GM12878 (cell line): Measurements from ENCODE around the gene TDRD7. TPM values are rescaled to one million over a fixed set of nuclear protein-coding genes. Genes with fewer than 3 reads are reported as not detected.

Experiments
- ATAC-seq: fragments of 200-7000 bp; cut with Tn5 transposase; 3 replicates; pipeline ENCODE4 v1.9.1; 2020; ENCODE audit warnings: mild to moderate bottlenecking, moderate library complexity
- BruUV-seq: library from RNA; stranded (reverse); fragments of 400-500 nt; replicated peaks from 2 replicates; lab custom pipeline; 2021; lab: Mats Ljungman, UMichigan
- CTCF ChIA-PET: fragments of 300-600 bp; sonication (Branson Sonifier 250); formaldehyde crosslinking; extraction: SDS; loops from one replicate; lab custom pipeline; 2021; ENCODE audit warnings: inconsistent platforms; lab: Yijun Ruan, JAX
- POLR2A ChIA-PET: fragments of 350-600 bp; formaldehyde crosslinking; extraction: SDS; loops from one replicate; lab custom pipeline; 2021; ENCODE audit warnings: inconsistent platforms; lab: Charles Lee
- RAD21 ChIA-PET: fragments of 300-600 bp; sonication (Branson Sonifier 250); formaldehyde crosslinking; loops from one replicate; lab custom pipeline; 2023; ENCODE audit warnings: antibody characterized with exemption; ENCODE audit not compliant: unreplicated experiment; lab: Charles Lee
- SMC1A ChIA-PET: fragments of 300-600 bp; sonication (Branson Sonifier 250); formaldehyde crosslinking; loops from one replicate; lab custom pipeline; 2023; ENCODE audit not compliant: unreplicated experiment, uncharacterized antibody; lab: Charles Lee
- DNase-seq: peaks from one replicate; pipeline ENCODE4 v3.0.0-alpha.2; 2011; ENCODE audit warnings: low read depth, low spot score
- FAIRE-seq: peaks from 3 replicates; lab custom pipeline; 2011; peaks lifted over from hg19 to GRCh38; lab: Jason Lieb, UNC
- H2AFZ ChIP-seq: 2 replicates; pipeline ENCODE4 v1.6.0; 2011; ENCODE audit warnings: low read depth, low read length, control low read depth; ENCODE audit not compliant: control insufficient read depth
- H3K27ac ChIP-seq: 2 replicates; pipeline ENCODE4 v1.5.1; 2011; ENCODE audit warnings: control low read depth; ENCODE audit not compliant: control insufficient read depth, insufficient read depth
- H3K27me3 ChIP-seq, 2 experiments: replicated peaks in 1 of 2; 2 replicates each; pipeline versions ENCODE4 v1.6.0 to v1.6.1; 2011; ENCODE audit warnings: low read length in 1 of 2; ENCODE audit not compliant: control insufficient read depth in 2 of 2, insufficient read depth in 2 of 2
- H3K36me3 ChIP-seq, 2 experiments: 2 replicates each; pipeline ENCODE4 v1.5.1; 2011; ENCODE audit warnings: low read length in 1 of 2; ENCODE audit not compliant: control insufficient read depth in 2 of 2, insufficient read depth in 2 of 2
- H3K4me1 ChIP-seq: 2 replicates; pipeline ENCODE4 v1.6.1; 2011; ENCODE audit warnings: mild to moderate bottlenecking, low read length, moderate library complexity, mixed read lengths; ENCODE audit not compliant: control insufficient read depth, insufficient read depth
- H3K4me2 ChIP-seq: 2 replicates; pipeline ENCODE4 v1.6.0; 2011; ENCODE audit warnings: control low read depth; ENCODE audit not compliant: control insufficient read depth, insufficient read depth
- H3K4me3 ChIP-seq: fragments of 200-600 bp; sonication (generic); 2 replicates; pipeline ENCODE4 v1.5.1; 2016
- H3K79me2 ChIP-seq: 2 replicates; pipeline ENCODE4 v1.6.0; 2011; ENCODE audit warnings: low read length; ENCODE audit not compliant: control insufficient read depth, insufficient read depth
- H3K9ac ChIP-seq: 2 replicates; pipeline ENCODE4 v1.8.0; 2011; ENCODE audit warnings: low read length, control low read depth, mixed read lengths; ENCODE audit not compliant: control insufficient read depth, insufficient read depth
- H3K9me3 ChIP-seq: replicated peaks from 3 replicates; pipeline ENCODE4 v1.5.1; 2011; ENCODE audit warnings: mild to moderate bottlenecking, low read length; ENCODE audit not compliant: control insufficient read depth, insufficient read depth
- H4K20me1 ChIP-seq: 2 replicates; pipeline ENCODE4 v1.6.0; 2011; ENCODE audit not compliant: control insufficient read depth, insufficient read depth
- E2F8 ChIP-seq: fragments of 450-650 bp; IDR thresholded peaks from 2 replicates; pipeline ENCODE4 v1.6.1; 2018; ENCODE audit warnings: mild to moderate bottlenecking, low read depth, moderate library complexity; ENCODE audit not compliant: partially characterized antibody
- EP300 ChIP-seq, 2 experiments: fragments of 150-350 bp in 1 of 2; IDR thresholded peaks; 2 replicates each; pipeline ENCODE4 v1.6.1; 2011 to 2012; ENCODE audit warnings: low read depth in 2 of 2, low read length in 2 of 2, borderline replicate concordance in 1 of 2, improper control_type of control experiment in 1 of 2, inconsistent platforms in 1 of 2; ENCODE audit not compliant: control insufficient read depth in 1 of 2
- HDAC6 ChIP-seq: fragments of 200-600 bp; sonication (generic); IDR thresholded peaks from one replicate; pipeline ENCODE4 v1.8.0; 2017; ENCODE audit warnings: antibody characterized with exemption; ENCODE audit not compliant: unreplicated experiment
- IKZF1 ChIP-seq: fragments of 450-650 bp; conservative IDR thresholded peaks from 2 replicates; pipeline ENCODE4 v1.6.1; 2017; ENCODE audit warnings: antibody characterized with exemption, mild to moderate bottlenecking
- MXI1 ChIP-seq: fragments of 150-350 bp; IDR thresholded peaks from 2 replicates; pipeline ENCODE4 v1.6.1; 2011; ENCODE audit warnings: low read depth, mild to moderate bottlenecking, inconsistent platforms, low read length, improper control_type of control experiment
- MYB ChIP-seq: fragments of 150-350 bp; IDR thresholded peaks from 2 replicates; pipeline ENCODE4 v1.6.1; 2014; ENCODE audit warnings: mild to moderate bottlenecking, low read depth, low read length, borderline replicate concordance
- RCOR1 ChIP-seq: conservative IDR thresholded peaks from 2 replicates; pipeline ENCODE4 v1.6.1; 2012; ENCODE audit warnings: low read depth, low read length, improper control_type of control experiment
- TBL1XR1 ChIP-seq: IDR thresholded peaks from 2 replicates; pipeline ENCODE4 v1.6.1; 2012; ENCODE audit warnings: low read depth, low read length, improper control_type of control experiment
- WGBS: methylation state at CpG from one replicate; pipeline ENCODE4 v1.1.6; 2016; ENCODE audit warnings: low lambda C conversion rate; ENCODE audit not compliant: insufficient replicate concordance, insufficient coverage; ENCODE audit errors: missing lambda C conversion rate; 5-methylcytosine and 5-hydroxymethylcytosine counted together
- in situ Hi-C: fragments of 300-500 bp; cut with MboI; formaldehyde crosslinking; loops from 9 replicates; pipeline ENCODE4 v1.14.3; 2018; ENCODE audit warnings: mixed read lengths
- intact Hi-C: fragments of 100-400 bp; cut with micrococcal nuclease; formaldehyde crosslinking; loops from one replicate; pipeline ENCODE4 v1.14.2; 2022; ENCODE audit not compliant: unreplicated experiment
- polyA plus RNA-seq, 11 experiments: library from polyadenylated mRNA; depleted of rRNA in 4 of 11; unstranded in 6 of 11; stranded (reverse) in 5 of 11; fragments of >200 nt; fragmentation: Nextera tagmentation in 4 of 11; fragmentation: Illumina TruSeq in 1 of 11; extraction: Ambion mirVana in 4 of 11; extraction: Trizol in 1 of 11; gene quantifications; 1 replicate in 1 of 11; 2 replicates in 10 of 11; pipeline versions ENCODE4 v1.2.1 to v1.2.3, GENCODE V29; 2011 to 2016; ENCODE audit warnings: inconsistent platforms in 2 of 11, missing spikeins in 2 of 11, low read depth in 1 of 11
- total RNA-seq, 4 experiments: library from RNA; depleted of rRNA in 3 of 4; stranded (reverse); fragments of >200 nt in 3 of 4; fragmentation: Illumina TruSeq in 1 of 4; extraction: Trizol in 1 of 4; gene quantifications; 2 replicates each; pipeline versions ENCODE4 v1.2.1 to v1.2.3, GENCODE V29; 2013 to 2021

Gene TDRD7
- total and polyA plus RNA-seq, 10 of the 15 experiments (the other 5 are each of a cell fraction or from before 2014, with no cell fraction given) = 5.7 to 26.4 (median 16.2) TPM

- WGBS = 98% methylated on average over 3 of the region's 3 CpGs
- Histone ChIP-seq H3K4me3 (no peak overlapping the region), H3K27ac (no peak overlapping the region), H3K27me3 (no peaks in the 10 kb centered on the region), H3K79me2 (no peaks in the 10 kb centered on the region), H3K4me1 (no peaks in the 10 kb centered on the region), H2AFZ (no peak overlapping the region), H3K4me2 (no peak overlapping the region), H3K36me3 (peaks cover 1 to 6% of the 10 kb centered on the region in 2 experiments; a peak in 3 of 4 replicates), H4K20me1 (no peaks in the 10 kb centered on the region), H3K9ac (no peak overlapping the region), H3K9me3 (no peaks in the 10 kb centered on the region; the same call in 2 of the 3 replicates)
- intact Hi-C loops = no loop called here
- in situ Hi-C loops = no loop called here
- ATAC-seq (peak; percentile 77), FAIRE-seq (no peak), DNase-seq (no peak)
- ChIA-PET SMC1A (interaction anchor here (0.9 to 5.6 kb wide), 2 partner anchors 9 to 120 kb away, joined by 3 to 24 read pairs; no protein-coding TSS in a partner anchor), RAD21 (interaction anchor here (0.8 to 0.9 kb wide), 2 partner anchors 9 to 120 kb away, joined by 3 read pairs; no protein-coding TSS in a partner anchor)
- BruUV-seq = no TSS peak
- TF ChIP-seq TBL1XR1 (no peak), MYB (no peak), MXI1 (no peak), RCOR1 (no peak), E2F8 (no peak), IKZF1 (no peak), HDAC6 (no peak), EP300 (IDR thresholded peaks at IDR 0.05; ENCODE audit: borderline replicate concordance in 1 of 2, control insufficient read depth in 1 of 2, low read depth in 2 of 2, low read length in 2 of 2) (no peak)
- TF ChIP-seq, all 136 proteins: peak for 0
- CTCF ChIA-PET = interaction anchor here (1.4 to 5.7 kb wide), 3 partner anchors 10 to 120 kb away, joined by 4 to 70 read pairs (median 13); no protein-coding TSS in a partner anchor
- POLR2A ChIA-PET = no interaction called here
Measured at GRCh38 chr9:97478301-97478981, 66.5 kb downstream of the TDRD7 start.
